Activated CD8-positive, alpha-beta memory T cell treated with anti-CD3 and anti-CD28 coated beads, Interleukin-2, amount 50 U/mL, for 48 hours (primary cell): ENCODE results near the gene TIGAR.

Experiments used
- DNase-seq: peaks from one replicate; pipeline ENCODE4 v3.0.0-alpha.2; 2020

The TIGAR gene

GRCh38 chr12:4283512-4284255 lies 37.3 kb upstream of the TIGAR start:
- DNase-seq = no peak

- DNase-seq = peak; percentile 52
These were observed 36.7 kb upstream of the TIGAR start for GRCh38 chr12:4284306-4284705.

- peak; percentile 45 for DNase-seq
These were observed 35.9 kb upstream of the TIGAR start for GRCh38 chr12:4285070-4285469.

- DNase-seq = no peak
These were observed 34.8 kb upstream of the TIGAR start for GRCh38 chr12:4286228-4286627.

- peak; percentile 58 for DNase-seq
These were observed 34.2 kb upstream of the TIGAR start for GRCh38 chr12:4286771-4287317.

- DNase-seq = peak; percentile 59
These were observed 33.4 kb upstream of the TIGAR start for GRCh38 chr12:4287325-4288211.

GRCh38 chr12:4288296-4289131 lies 32.5 kb upstream of the TIGAR start:
- DNase-seq = peak; percentile 57

GRCh38 chr12:4289231-4289878 lies 31.7 kb upstream of the TIGAR start:
- peak; percentile 50 for DNase-seq

- peak; percentile 47 for DNase-seq
These were observed 30.8 kb upstream of the TIGAR start for GRCh38 chr12:4289998-4290790.

GRCh38 chr12:4292341-4293073 lies 28.5 kb upstream of the TIGAR start:
- peak; percentile 58 for DNase-seq

- DNase-seq = peak; percentile 74
These were observed 27.6 kb upstream of the TIGAR start for GRCh38 chr12:4293299-4293965.

- peak; percentile 48 for DNase-seq
These were observed 27.0 kb upstream of the TIGAR start for GRCh38 chr12:4293966-4294505.

GRCh38 chr12:4296751-4297150 lies 24.3 kb upstream of the TIGAR start:
- peak; percentile 32 for DNase-seq

GRCh38 chr12:4297617-4298016 lies 23.4 kb upstream of the TIGAR start:
- DNase-seq = peak; percentile 56

- peak; percentile 22 for DNase-seq
These were observed 20.1 kb upstream of the TIGAR start for GRCh38 chr12:4300883-4301282.

GRCh38 chr12:4301932-4302501 lies 19.0 kb upstream of the TIGAR start:
- DNase-seq = no peak

- DNase-seq = no peak
These were observed 18.1 kb upstream of the TIGAR start for GRCh38 chr12:4302881-4303280.

GRCh38 chr12:4303750-4304149 lies 17.3 kb upstream of the TIGAR start:
- DNase-seq = no peak

GRCh38 chr12:4307593-4308333 lies 13.2 kb upstream of the TIGAR start:
- DNase-seq = no peak
